Measurements from ENCODE around the gene ZBTB33. TPM values are rescaled to one million over a fixed set of nuclear protein-coding genes. Genes with fewer than 3 reads are reported as not detected.

The ZBTB33 gene
- total RNA-seq, 1 experiment from 2014 or later: 23.8 TPM

GRCh38 chrX:120264341-120264740, 13.7 kb downstream of the ZBTB33 start:
- no peak for DNase-seq (ENCODE audit: low spot score)

- DNase-seq (ENCODE audit: low spot score): peak; percentile 9
Observed at GRCh38 chrX:120269373-120270035, 18.9 kb downstream of the ZBTB33 start.

- no peak for DNase-seq (ENCODE audit: low spot score)
Observed at GRCh38 chrX:120270567-120270966, 20.0 kb downstream of the ZBTB33 start.

DNA sequence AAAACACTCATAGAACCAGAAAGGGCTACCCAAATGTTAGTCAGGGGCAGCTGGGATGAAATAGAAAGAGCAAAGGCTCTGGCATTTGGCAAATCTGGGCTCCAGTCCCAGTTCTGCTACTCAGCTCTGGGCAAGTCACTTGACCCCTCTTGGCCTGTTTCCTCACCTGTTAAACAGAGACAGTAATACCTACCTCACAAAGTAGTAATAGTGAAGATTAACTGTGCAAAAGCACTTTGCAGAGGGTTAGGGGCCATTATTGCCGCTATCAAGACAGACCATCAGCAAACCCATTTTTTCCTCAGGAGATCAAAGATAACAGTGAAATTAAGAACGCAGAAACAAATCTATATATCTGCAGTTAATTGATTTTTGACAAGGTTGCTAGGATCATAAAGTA, 20.6 kb downstream of the ZBTB33 start:
- DNase-seq (ENCODE audit: low spot score): no peak

DNA sequence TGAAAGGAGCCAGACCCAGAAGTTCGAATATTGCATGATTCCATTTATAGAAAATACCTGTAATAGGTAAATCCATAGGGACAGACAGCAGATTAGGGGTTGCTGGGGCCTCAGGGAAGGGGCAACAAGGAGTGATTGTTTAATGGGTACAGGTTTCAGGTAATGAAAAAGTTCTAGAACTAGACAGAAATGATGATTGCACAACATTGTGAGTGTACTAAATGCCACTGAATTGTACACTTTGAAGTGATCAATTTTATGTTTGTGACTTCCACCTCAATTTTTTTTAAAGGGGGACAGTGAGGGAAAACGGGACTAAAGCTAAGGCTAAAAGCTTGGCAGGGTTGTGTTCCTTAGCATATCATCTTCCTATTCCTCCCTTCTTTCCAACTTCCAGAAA, 23.5 kb downstream of the ZBTB33 start:
- DNase-seq (ENCODE audit: low spot score): no peak

- DNase-seq (ENCODE audit: low spot score): no peak
Observed at GRCh38 chrX:120274958-120275357, 24.3 kb downstream of the ZBTB33 start.

DNA sequence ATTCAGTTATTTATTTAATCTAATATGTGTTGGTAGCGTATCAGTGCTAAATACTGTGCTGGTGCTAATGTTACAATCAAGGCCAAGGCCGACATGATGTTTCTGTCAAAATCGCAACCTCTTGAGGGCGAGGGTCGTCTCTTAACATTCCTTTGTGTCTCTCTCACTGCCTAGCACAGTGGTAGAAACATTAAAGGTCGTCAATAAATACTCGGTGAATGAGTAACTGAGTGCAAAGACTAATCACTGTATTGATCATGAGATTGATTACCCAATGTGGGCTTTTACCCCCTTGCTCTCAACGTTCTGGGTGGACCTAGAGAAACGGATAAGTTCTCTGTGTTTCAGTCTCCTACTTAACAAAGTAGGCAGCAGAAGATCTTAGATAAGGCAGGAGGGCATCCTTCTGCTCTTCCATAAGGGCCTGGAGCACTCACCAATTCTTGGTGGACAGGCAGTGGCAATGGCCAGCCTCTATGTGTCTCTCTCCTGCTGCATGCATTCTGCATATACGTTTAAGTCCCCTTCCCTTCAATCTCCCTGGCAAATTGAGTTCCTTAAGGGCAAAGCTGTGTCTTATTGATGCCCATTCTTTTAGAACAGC, 30.5 kb downstream of the ZBTB33 start:
- no peak for DNase-seq (ENCODE audit: low spot score)

DNA sequence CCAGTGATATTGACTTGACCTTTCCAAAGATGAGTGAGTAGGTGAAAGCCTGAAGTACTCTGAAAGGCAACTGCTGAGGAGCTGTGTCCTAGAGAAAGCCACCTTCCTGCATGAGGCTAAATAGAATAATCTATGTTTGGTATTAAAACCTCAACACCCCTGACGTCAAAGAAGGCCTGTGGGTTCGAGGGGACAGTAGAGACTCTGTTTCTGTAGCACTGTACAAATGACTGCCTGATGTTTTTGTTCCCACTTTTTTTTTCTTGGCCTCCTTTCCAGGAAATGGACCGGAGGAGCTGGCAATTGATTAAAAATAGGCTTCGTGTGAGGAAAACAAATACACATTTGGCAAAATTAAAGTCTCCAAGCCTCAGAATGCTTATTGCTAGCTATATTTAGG, 31.1 kb downstream of the ZBTB33 start:
- no peak for DNase-seq (ENCODE audit: low spot score)

DNA sequence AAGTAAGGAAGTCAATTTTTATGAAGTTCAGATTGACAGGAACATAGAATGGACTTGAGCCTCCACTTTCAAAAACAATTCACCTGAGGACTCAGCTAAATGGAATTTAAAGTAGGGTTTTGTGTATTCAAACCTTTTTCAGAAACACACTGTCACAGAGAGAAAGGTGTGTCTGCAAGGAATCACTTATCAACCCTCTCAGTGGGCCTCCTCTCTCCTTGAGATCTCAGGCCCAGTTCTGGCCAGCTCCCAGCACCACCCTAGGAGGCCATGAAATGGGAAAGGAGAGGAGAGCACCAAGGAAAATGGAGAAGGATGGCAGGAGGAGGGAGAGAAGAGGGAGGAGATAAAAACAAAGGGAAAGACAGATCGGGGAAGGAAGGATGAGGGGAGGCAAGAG, 32.1 kb downstream of the ZBTB33 start:
- DNase-seq (ENCODE audit: low spot score): no peak

- no peak for DNase-seq (ENCODE audit: low spot score)
Observed at GRCh38 chrX:120286733-120287512, 36.3 kb downstream of the ZBTB33 start.

DNA sequence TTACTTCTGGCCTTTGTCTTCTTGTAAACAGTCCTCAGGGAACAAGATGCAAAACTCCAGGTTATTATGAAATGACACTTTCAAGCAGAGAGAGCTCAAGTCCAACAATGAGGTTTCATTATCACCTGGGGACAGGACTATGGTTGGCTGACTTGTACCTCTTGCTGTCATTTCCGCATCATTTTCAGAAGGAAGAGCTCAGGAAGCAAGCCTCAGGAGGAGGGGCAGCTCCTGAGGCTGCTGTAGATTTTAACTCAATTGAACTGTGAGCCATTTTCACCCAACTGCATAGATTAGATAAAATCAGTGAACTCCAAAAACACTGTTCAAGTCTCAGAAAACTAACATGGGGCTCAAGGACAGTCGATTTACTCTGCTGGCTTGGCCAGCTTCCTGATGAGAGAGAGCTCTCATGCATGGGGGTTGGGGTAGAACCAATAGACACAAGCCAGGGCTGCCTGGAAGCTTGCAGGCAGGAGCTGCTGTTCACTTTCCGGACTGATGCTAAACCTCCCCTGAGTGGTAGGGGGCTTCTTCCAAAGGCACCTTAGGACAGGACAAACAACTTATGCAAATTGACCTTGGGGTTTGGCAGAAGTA, 37.0 kb downstream of the ZBTB33 start:
- no peak for DNase-seq (ENCODE audit: low spot score)

- no peak for DNase-seq (ENCODE audit: low spot score)
Observed at GRCh38 chrX:120290107-120290506, 39.5 kb downstream of the ZBTB33 start.

GRCh38 chrX:120291211-120291610, 40.6 kb downstream of the ZBTB33 start:
- no peak for DNase-seq (ENCODE audit: low spot score)

- no peak for DNase-seq (ENCODE audit: low spot score)
Observed at GRCh38 chrX:120293015-120293414, 42.4 kb downstream of the ZBTB33 start.

GRCh38 chrX:120294651-120295050, 44.0 kb downstream of the ZBTB33 start:
- DNase-seq (ENCODE audit: low spot score): no peak

DNA sequence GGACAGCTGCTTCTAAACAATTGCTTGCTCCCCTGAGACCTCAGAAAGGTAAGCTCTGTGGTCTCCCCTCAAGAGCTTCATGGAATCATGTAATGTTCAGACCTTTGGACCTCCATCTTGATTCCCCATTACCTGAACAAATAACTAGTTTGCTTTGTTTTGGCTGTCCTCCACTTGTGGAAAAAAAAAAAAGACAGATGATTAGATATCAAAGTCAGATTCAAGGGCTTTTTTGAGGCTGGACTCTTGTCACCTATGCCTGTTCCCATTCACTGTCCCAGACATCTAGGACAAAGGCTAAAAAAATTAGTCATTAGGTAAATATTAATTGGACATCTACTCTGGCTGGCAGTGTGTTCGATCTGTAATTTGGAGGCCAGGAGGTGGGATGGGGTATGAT, 47.3 kb downstream of the ZBTB33 start:
- no peak for DNase-seq (ENCODE audit: low spot score)

GRCh38 chrX:120299928-120300327, 49.3 kb downstream of the ZBTB33 start:
- no peak for DNase-seq (ENCODE audit: low spot score)

DNA sequence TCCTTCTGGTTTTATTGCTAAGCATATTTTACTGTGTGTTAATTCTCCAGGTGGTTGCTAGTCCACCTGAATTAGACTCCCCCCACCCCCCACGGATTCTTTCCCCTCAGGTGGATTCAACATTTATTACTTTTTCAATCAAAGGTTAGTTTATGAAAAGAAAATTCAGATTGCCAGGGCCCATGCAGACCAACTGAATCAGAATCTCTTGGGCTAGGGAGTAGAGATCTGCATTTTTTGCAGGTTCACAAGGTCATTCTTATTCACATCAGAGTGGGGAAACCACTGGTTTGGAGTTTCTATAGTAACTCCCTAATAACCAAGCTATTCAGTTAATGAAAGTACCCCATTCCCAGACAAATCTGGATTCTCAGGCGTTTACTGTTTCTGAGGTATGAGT, 50.9 kb downstream of the ZBTB33 start:
- DNase-seq (ENCODE audit: low spot score): no peak

DNA sequence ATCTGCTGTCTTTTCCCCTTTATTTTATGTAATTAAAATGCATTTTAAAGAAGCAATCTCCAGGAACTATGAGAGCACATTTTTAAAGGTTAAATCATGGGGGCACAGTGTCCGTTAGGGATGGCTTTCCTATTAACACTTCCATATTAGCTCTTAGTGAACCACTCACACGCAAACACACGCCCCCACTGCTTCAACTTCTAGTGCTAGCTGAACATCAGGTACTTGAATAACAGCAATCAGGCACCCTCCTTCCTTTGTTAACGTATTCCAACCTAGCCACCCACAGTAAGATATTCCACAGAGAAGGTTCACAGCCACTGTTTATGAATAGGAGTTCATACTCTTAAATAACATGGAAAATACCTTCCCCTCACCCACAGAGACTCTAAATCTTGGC, 51.3 kb downstream of the ZBTB33 start:
- DNase-seq (ENCODE audit: low spot score): no peak

- peak; percentile 72 for DNase-seq (ENCODE audit: low spot score)
Observed at GRCh38 chrX:120302434-120302833, 51.8 kb downstream of the ZBTB33 start.

GRCh38 chrX:120304256-120304655, 53.6 kb downstream of the ZBTB33 start:
- DNase-seq (ENCODE audit: low spot score): no peak

DNA sequence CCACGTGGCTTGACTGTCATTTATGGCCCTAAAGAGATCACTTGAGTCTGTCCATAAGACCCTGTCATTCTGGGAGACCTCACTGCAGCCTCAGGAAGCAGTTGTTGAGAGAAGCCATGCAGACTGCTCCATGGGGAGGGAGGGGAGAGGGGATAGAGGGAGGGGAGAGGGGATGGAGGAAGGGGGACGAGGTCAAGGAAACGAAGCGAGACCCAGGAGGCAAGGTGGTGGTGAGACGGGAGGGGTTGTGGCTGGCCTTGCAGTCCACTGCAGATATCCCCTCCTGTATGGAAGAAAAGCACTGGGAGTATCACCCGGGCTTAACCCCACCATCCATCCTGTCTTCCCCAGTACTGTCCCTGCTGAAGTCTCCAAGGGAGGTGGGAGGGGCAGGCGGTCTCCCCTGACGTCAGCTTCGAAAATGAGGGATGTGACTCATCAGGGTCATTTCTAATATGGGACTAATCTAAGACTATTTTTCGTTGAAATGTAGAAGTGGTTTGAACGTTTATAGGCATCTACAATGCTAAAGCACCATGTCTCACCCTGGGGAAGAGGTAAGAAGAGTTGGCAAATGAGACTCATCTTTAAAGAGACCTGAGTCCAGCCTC, 55.0 kb downstream of the ZBTB33 start:
- no peak for DNase-seq (ENCODE audit: low spot score)
